COR-L47 (cell line): Measurements from ENCODE around the gene LPP.

Source experiments
- DNase-seq: peaks from one replicate; lab custom pipeline; 2025; lab: John Stamatoyannopoulos, UW

LPP gene

GRCh38 chr3:188331166-188331565 is 177.2 kb downstream of the LPP start:
- no peak for DNase-seq

- no peak for DNase-seq
Measured at GRCh38 chr3:188332085-188332484, 178.1 kb downstream of the LPP start.

- no peak for DNase-seq
Measured at GRCh38 chr3:188335656-188336055, 181.7 kb downstream of the LPP start.

- DNase-seq, result no peak
Measured at GRCh38 chr3:188336178-188336577, 182.2 kb downstream of the LPP start.

- no peak for DNase-seq
Measured at GRCh38 chr3:188337232-188337631, 183.3 kb downstream of the LPP start.

GRCh38 chr3:188338086-188338485 is 184.1 kb downstream of the LPP start:
- no peak for DNase-seq

GRCh38 chr3:188339410-188340295 is 185.7 kb downstream of the LPP start:
- no peak for DNase-seq

GRCh38 chr3:188341501-188341900 is 187.5 kb downstream of the LPP start:
- no peak for DNase-seq

GRCh38 chr3:188342991-188343732 is 189.2 kb downstream of the LPP start:
- no peak for DNase-seq

- no peak for DNase-seq
Measured at GRCh38 chr3:188343894-188344293, 189.9 kb downstream of the LPP start.

GRCh38 chr3:188345223-188345622 is 191.3 kb downstream of the LPP start:
- DNase-seq, result no peak

- DNase-seq, result no peak
Measured at GRCh38 chr3:188348435-188349244, 194.7 kb downstream of the LPP start.

- DNase-seq, result no peak
Measured at GRCh38 chr3:188349351-188349901, 195.5 kb downstream of the LPP start.

GRCh38 chr3:188349933-188350332 is 196.0 kb downstream of the LPP start:
- no peak for DNase-seq

GRCh38 chr3:188350961-188351360 is 197.0 kb downstream of the LPP start:
- DNase-seq, result no peak

- DNase-seq, result no peak
Measured at GRCh38 chr3:188351648-188352047, 197.7 kb downstream of the LPP start.

GRCh38 chr3:188352196-188352927 is 198.4 kb downstream of the LPP start:
- no peak for DNase-seq

- DNase-seq, result no peak
Measured at GRCh38 chr3:188353426-188353825, 199.5 kb downstream of the LPP start.

- no peak for DNase-seq
Measured at GRCh38 chr3:188358787-188359493, 205.0 kb downstream of the LPP start.

GRCh38 chr3:188360364-188360881 is 206.5 kb downstream of the LPP start:
- no peak for DNase-seq
